GM12878 (cell line): Measurements from ENCODE around the gene FOXR1. TPM values are rescaled to one million over a fixed set of nuclear protein-coding genes. Genes with fewer than 3 reads are reported as not detected.

ENCODE experiments used
- ASH2L ChIP-seq: fragments of 300-600, 200-600 bp; sonication (generic); IDR thresholded peaks from 2 replicates; pipeline ENCODE4 v1.6.1; 2017; ENCODE audit warnings: low read depth, mild to moderate bottlenecking, borderline replicate concordance
- BRCA1 ChIP-seq: IDR thresholded peaks from 2 replicates; pipeline ENCODE4 v1.6.1; 2011; ENCODE audit warnings: low read depth, low read length, improper control_type of control experiment
- CEBPB ChIP-seq, 2 experiments: fragments of 150-350 bp in 1 of 2; IDR thresholded peaks; 2 replicates each; pipeline ENCODE4 v1.6.1; 2012 to 2014; ENCODE audit warnings: low read depth in 2 of 2, low read length in 2 of 2, borderline replicate concordance in 1 of 2, inconsistent platforms in 1 of 2
- ETV6 ChIP-seq, 2 experiments: fragments of 450-650 bp in 1 of 2; IDR thresholded peaks in 1 of 2; conservative IDR thresholded peaks in 1 of 2; 2 replicates each; pipeline ENCODE4 v1.6.1; 2014; ENCODE audit warnings: antibody characterized with exemption in 1 of 2, borderline replicate concordance in 1 of 2, low read depth in 1 of 2, mild to moderate bottlenecking in 1 of 2, moderate library complexity in 1 of 2
- HDAC2 ChIP-seq: fragments of 200-600 bp; sonication (generic); IDR thresholded peaks from 2 replicates; pipeline ENCODE4 v1.6.1; 2017
- IRF4 ChIP-seq: IDR thresholded peaks from 2 replicates; pipeline ENCODE4 v1.6.1; 2011; ENCODE audit warnings: low read depth, low read length
- JUNB ChIP-seq: IDR thresholded peaks from 2 replicates; pipeline ENCODE4 v1.6.1; 2016; ENCODE audit warnings: antibody characterized with exemption, mild to moderate bottlenecking
- KAT2A ChIP-seq: conservative IDR thresholded peaks from 2 replicates; pipeline ENCODE4 v1.6.1; 2011; ENCODE audit warnings: low read depth, low read length; ENCODE audit not compliant: control insufficient read depth
- MXI1 ChIP-seq: fragments of 150-350 bp; IDR thresholded peaks from 2 replicates; pipeline ENCODE4 v1.6.1; 2011; ENCODE audit warnings: low read depth, mild to moderate bottlenecking, inconsistent platforms, low read length, improper control_type of control experiment
- POU2F2 ChIP-seq: IDR thresholded peaks from 3 replicates; pipeline ENCODE4 v1.6.1; 2011; ENCODE audit warnings: low read depth, mild to moderate bottlenecking, low read length, borderline replicate concordance
- SMARCA5 ChIP-seq: fragments of 450-650 bp; IDR thresholded peaks from 2 replicates; pipeline ENCODE4 v1.6.1; 2017; ENCODE audit warnings: mild to moderate bottlenecking
- ZZZ3 ChIP-seq: IDR thresholded peaks from 2 replicates; pipeline ENCODE4 v1.6.1; 2011; ENCODE audit warnings: low read depth; ENCODE audit not compliant: control insufficient read depth, insufficient read length
- polyA plus RNA-seq, 11 experiments: library from polyadenylated mRNA; depleted of rRNA in 4 of 11; unstranded in 6 of 11; stranded (reverse) in 5 of 11; fragments of >200 nt; fragmentation: Nextera tagmentation in 4 of 11; fragmentation: Illumina TruSeq in 1 of 11; extraction: Ambion mirVana in 4 of 11; extraction: Trizol in 1 of 11; gene quantifications; 1 replicate in 1 of 11; 2 replicates in 10 of 11; pipeline versions ENCODE4 v1.2.1 to v1.2.3, GENCODE V29; 2011 to 2016; ENCODE audit warnings: inconsistent platforms in 2 of 11, missing spikeins in 2 of 11, low read depth in 1 of 11
- total RNA-seq, 4 experiments: library from RNA; depleted of rRNA in 3 of 4; stranded (reverse); fragments of >200 nt in 3 of 4; fragmentation: Illumina TruSeq in 1 of 4; extraction: Trizol in 1 of 4; gene quantifications; 2 replicates each; pipeline versions ENCODE4 v1.2.1 to v1.2.3, GENCODE V29; 2013 to 2021
- TF ChIP-seq, protein P1 (sequence below): fragments of 450-650 bp; IDR thresholded peaks from 2 replicates; pipeline ENCODE4 v1.6.1; 2018; ENCODE audit warnings: borderline replicate concordance, mild to moderate bottlenecking; ENCODE audit not compliant: partially characterized antibody
- TF ChIP-seq, protein P2 (sequence below): IDR thresholded peaks from 2 replicates; pipeline ENCODE4 v1.6.1; 2011; ENCODE audit warnings: borderline replicate concordance, low read depth, mild to moderate bottlenecking, moderate library complexity, mixed read lengths, low read length; ENCODE audit not compliant: insufficient read depth; ENCODE audit errors: extremely low read length
- TF ChIP-seq, protein P3 (sequence below): fragments of 450-650 bp; IDR thresholded peaks from 2 replicates; pipeline ENCODE4 v1.6.1; 2016; ENCODE audit warnings: mild to moderate bottlenecking
- TF ChIP-seq, protein P4 (sequence below): IDR thresholded peaks from 2 replicates; pipeline ENCODE4 v1.6.1; 2012; ENCODE audit warnings: improper control_type of control experiment, low read depth, low read length; ENCODE audit not compliant: insufficient replicate concordance
- TF ChIP-seq, protein P5 (sequence below): IDR thresholded peaks from 2 replicates; pipeline ENCODE4 v1.6.1; 2011; ENCODE audit warnings: low read depth, mild to moderate bottlenecking, low read length, moderate library complexity, borderline replicate concordance; ENCODE audit errors: extremely low read depth

Gene FOXR1
- total and polyA plus RNA-seq, 10 of the 15 experiments (the other 5 are each of a cell fraction or from before 2014, with no cell fraction given) = not detected

DNA sequence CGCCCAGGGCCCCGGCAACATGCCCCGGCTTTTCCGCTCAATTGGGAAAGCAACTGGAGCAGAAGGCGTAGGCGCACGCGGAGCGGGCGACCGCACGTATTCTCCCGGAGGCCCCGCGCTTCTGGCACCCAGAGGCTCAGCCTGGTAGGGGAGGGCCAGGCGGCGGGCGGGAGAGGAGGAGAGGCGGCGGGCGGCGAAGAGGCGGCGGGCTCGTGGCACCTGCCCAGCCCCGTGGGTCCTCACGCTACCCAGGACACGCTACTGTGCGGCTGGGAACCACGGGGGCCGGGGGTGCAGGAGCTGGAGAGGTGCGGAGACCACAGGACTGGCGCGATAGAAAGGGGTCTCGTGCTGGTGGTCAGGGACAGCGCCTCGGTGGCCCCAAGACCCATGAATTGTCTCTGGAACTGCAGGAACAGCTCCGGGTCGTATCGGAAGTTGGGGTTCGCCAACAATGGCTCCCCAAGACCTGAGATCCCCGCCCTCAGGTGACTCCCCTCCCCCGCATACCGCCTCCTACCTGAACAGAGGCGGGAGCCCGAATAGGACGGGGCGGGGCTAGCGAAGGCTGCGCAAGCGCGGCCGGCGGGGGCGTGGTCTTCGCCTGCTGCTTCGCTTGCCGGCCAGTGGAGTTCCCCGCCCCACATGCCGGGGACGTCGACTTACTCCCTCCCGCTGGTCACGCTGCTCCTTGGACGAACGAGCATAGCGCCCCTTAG is 58.9 kb downstream of the FOXR1 start, which contains the start of gene SLC37A4 (continued):
- TF ChIP-seq, protein P1, sequence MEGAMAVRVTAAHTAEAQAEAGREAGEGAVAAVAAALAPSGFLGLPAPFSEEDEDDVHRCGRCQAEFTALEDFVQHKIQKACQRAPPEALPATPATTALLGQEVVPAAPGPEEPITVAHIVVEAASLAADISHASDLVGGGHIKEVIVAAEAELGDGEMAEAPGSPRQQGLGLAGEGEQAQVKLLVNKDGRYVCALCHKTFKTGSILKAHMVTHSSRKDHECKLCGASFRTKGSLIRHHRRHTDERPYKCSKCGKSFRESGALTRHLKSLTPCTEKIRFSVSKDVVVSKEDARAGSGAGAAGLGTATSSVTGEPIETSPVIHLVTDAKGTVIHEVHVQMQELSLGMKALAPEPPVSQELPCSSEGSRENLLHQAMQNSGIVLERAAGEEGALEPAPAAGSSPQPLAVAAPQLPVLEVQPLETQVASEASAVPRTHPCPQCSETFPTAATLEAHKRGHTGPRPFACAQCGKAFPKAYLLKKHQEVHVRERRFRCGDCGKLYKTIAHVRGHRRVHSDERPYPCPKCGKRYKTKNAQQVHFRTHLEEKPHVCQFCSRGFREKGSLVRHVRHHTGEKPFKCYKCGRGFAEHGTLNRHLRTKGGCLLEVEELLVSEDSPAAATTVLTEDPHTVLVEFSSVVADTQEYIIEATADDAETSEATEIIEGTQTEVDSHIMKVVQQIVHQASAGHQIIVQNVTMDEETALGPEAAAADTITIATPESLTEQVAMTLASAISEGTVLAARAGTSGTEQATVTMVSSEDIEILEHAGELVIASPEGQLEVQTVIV = no peak
- peak; percentile 73 for TF ChIP-seq MXI1
- no peak for TF ChIP-seq ETV6 (conservative IDR thresholded peaks at IDR 0.05 in 1 of 2, IDR thresholded peaks at IDR 0.05 in 1 of 2; ENCODE audit: borderline replicate concordance in 1 of 2, low read depth in 1 of 2)
- no peak for TF ChIP-seq BRCA1
- peak; percentile 34; the same call in 1 of the 2 replicates for TF ChIP-seq SMARCA5
- TF ChIP-seq, protein P2, sequence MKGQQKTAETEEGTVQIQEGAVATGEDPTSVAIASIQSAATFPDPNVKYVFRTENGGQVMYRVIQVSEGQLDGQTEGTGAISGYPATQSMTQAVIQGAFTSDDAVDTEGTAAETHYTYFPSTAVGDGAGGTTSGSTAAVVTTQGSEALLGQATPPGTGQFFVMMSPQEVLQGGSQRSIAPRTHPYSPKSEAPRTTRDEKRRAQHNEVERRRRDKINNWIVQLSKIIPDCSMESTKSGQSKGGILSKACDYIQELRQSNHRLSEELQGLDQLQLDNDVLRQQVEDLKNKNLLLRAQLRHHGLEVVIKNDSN = peak; percentile 41
- TF ChIP-seq ZZZ3 = no peak
- TF ChIP-seq, protein P3, sequence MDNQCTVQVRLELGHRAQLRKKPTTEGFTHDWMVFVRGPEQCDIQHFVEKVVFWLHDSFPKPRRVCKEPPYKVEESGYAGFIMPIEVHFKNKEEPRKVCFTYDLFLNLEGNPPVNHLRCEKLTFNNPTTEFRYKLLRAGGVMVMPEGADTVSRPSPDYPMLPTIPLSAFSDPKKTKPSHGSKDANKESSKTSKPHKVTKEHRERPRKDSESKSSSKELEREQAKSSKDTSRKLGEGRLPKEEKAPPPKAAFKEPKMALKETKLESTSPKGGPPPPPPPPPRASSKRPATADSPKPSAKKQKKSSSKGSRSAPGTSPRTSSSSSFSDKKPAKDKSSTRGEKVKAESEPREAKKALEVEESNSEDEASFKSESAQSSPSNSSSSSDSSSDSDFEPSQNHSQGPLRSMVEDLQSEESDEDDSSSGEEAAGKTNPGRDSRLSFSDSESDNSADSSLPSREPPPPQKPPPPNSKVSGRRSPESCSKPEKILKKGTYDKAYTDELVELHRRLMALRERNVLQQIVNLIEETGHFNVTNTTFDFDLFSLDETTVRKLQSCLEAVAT = no peak
- TF ChIP-seq IRF4 = 0 out of 2 replicates have a peak, but pooled peaks have one; percentile 24
- no peak for TF ChIP-seq JUNB
- TF ChIP-seq CEBPB (IDR thresholded peaks at IDR 0.05; ENCODE audit: borderline replicate concordance in 1 of 2, low read depth in 2 of 2, low read length in 2 of 2) = no peak
- TF ChIP-seq HDAC2 = no peak
- no peak for TF ChIP-seq POU2F2
- no peak for TF ChIP-seq KAT2A
- TF ChIP-seq, protein P4, sequence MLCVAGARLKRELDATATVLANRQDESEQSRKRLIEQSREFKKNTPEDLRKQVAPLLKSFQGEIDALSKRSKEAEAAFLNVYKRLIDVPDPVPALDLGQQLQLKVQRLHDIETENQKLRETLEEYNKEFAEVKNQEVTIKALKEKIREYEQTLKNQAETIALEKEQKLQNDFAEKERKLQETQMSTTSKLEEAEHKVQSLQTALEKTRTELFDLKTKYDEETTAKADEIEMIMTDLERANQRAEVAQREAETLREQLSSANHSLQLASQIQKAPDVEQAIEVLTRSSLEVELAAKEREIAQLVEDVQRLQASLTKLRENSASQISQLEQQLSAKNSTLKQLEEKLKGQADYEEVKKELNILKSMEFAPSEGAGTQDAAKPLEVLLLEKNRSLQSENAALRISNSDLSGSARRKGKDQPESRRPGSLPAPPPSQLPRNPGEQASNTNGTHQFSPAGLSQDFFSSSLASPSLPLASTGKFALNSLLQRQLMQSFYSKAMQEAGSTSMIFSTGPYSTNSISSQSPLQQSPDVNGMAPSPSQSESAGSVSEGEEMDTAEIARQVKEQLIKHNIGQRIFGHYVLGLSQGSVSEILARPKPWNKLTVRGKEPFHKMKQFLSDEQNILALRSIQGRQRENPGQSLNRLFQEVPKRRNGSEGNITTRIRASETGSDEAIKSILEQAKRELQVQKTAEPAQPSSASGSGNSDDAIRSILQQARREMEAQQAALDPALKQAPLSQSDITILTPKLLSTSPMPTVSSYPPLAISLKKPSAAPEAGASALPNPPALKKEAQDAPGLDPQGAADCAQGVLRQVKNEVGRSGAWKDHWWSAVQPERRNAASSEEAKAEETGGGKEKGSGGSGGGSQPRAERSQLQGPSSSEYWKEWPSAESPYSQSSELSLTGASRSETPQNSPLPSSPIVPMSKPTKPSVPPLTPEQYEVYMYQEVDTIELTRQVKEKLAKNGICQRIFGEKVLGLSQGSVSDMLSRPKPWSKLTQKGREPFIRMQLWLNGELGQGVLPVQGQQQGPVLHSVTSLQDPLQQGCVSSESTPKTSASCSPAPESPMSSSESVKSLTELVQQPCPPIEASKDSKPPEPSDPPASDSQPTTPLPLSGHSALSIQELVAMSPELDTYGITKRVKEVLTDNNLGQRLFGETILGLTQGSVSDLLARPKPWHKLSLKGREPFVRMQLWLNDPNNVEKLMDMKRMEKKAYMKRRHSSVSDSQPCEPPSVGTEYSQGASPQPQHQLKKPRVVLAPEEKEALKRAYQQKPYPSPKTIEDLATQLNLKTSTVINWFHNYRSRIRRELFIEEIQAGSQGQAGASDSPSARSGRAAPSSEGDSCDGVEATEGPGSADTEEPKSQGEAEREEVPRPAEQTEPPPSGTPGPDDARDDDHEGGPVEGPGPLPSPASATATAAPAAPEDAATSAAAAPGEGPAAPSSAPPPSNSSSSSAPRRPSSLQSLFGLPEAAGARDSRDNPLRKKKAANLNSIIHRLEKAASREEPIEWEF = no peak
- TF ChIP-seq, protein P5, sequence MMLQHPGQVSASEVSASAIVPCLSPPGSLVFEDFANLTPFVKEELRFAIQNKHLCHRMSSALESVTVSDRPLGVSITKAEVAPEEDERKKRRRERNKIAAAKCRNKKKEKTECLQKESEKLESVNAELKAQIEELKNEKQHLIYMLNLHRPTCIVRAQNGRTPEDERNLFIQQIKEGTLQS = peak; percentile 37; the same call in 1 of the 2 replicates
- TF ChIP-seq ASH2L = no peak
